AG10803 (cell line): Measurements from ENCODE around the gene SPAG17.
A peak's percentile ranks its signal among the peaks of the same experiment; 100 is the strongest.
"Not testable (repeated sequence)": the region's sequence is repeated elsewhere in the genome, so short reads cannot be mapped to it uniquely, and the experiment has no call there.

Source experiments
- DNase-seq: peaks from one replicate; pipeline ENCODE4 v3.0.0; 2010; ENCODE audit warnings: low read depth
- H3K4me3 ChIP-seq: 2 replicates; pipeline ENCODE4 v1.5.1; 2011; ENCODE audit warnings: mild to moderate bottlenecking, low read length, control low read depth
- CTCF ChIP-seq: conservative IDR thresholded peaks from 2 replicates; pipeline ENCODE4 v1.5.1; 2011; ENCODE audit warnings: mild to moderate bottlenecking, low read length, control low read depth, inconsistent platforms

Gene SPAG17

GRCh38 chr1:117925981-117926380, 259.0 kb downstream of the SPAG17 start:
- no peak for TF ChIP-seq CTCF
- no peak for DNase-seq
- no peak overlapping the region for H3K4me3 ChIP-seq

- not testable (repeated sequence) for H3K4me3 ChIP-seq, DNase-seq
These were observed 262.3 kb downstream of the SPAG17 start for GRCh38 chr1:117922717-117923116.

- no peak overlapping the region for H3K4me3 ChIP-seq
- no peak for TF ChIP-seq CTCF
- no peak for DNase-seq
These were observed 263.0 kb downstream of the SPAG17 start for GRCh38 chr1:117921991-117922390.

- TF ChIP-seq CTCF = no peak
- H3K4me3 ChIP-seq = no peak overlapping the region
- peak; percentile 33 for DNase-seq
These were observed 265.7 kb downstream of the SPAG17 start for GRCh38 chr1:117919376-117919775.

- no peak overlapping the region for H3K4me3 ChIP-seq
- no peak for DNase-seq
- TF ChIP-seq CTCF = no peak
These were observed 274.0 kb downstream of the SPAG17 start for GRCh38 chr1:117911051-117911450.

- no peak overlapping the region for H3K4me3 ChIP-seq
- TF ChIP-seq CTCF = no peak
- no peak for DNase-seq
These were observed 280.0 kb downstream of the SPAG17 start for GRCh38 chr1:117905019-117905418.

- DNase-seq = no peak
- no peak overlapping the region for H3K4me3 ChIP-seq
- no peak for TF ChIP-seq CTCF
These were observed 280.5 kb downstream of the SPAG17 start for GRCh38 chr1:117904485-117904884.
